Neural progenitor cell (in vitro differentiated cells): Measurements from ENCODE around the gene TBC1D2. TPM values are rescaled to one million over a fixed set of nuclear protein-coding genes. Genes with fewer than 3 reads are reported as not detected.
A peak's percentile ranks its signal among the peaks of the same experiment; 100 is the strongest.

Experiments
- DNase-seq: peaks from one replicate; pipeline ENCODE4 v3.0.0-alpha.2; 2016; ENCODE audit warnings: low spot score
- H2AFZ ChIP-seq: fragments of 200-600 bp; sonication (generic); replicated peaks from 2 replicates; pipeline ENCODE4 v1.6.1; 2016; ENCODE audit warnings: antibody characterized with exemption
- H3F3A ChIP-seq: fragments of 200-600 bp; sonication (generic); 2 replicates; pipeline ENCODE4 v1.6.1; 2016; ENCODE audit warnings: antibody characterized with exemption, low read depth
- H3K27ac ChIP-seq: fragments of 200-600 bp; sonication (generic); 2 replicates; pipeline ENCODE4 v1.5.1; 2016; ENCODE audit warnings: mild to moderate bottlenecking
- H3K27me3 ChIP-seq: fragments of 200-600 bp; sonication (generic); 2 replicates; pipeline ENCODE4 v1.6.1; 2016; ENCODE audit warnings: mild to moderate bottlenecking, moderate library complexity
- H3K36me3 ChIP-seq: fragments of 200-600 bp; sonication (generic); 2 replicates; pipeline ENCODE4 v1.5.1; 2016
- H3K4me1 ChIP-seq: fragments of 200-600 bp; sonication (generic); 2 replicates; pipeline ENCODE4 v1.6.1; 2016; ENCODE audit warnings: mixed run types
- H3K4me2 ChIP-seq: fragments of 200-600 bp; sonication (generic); 2 replicates; pipeline ENCODE4 v1.6.1; 2016
- H3K4me3 ChIP-seq: fragments of 200-600 bp; sonication (generic); 2 replicates; pipeline ENCODE4 v1.5.1; 2016
- H3K79me2 ChIP-seq: fragments of 200-600 bp; sonication (generic); 2 replicates; pipeline ENCODE4 v1.6.1; 2016; ENCODE audit warnings: low read depth
- H3K9ac ChIP-seq: fragments of 200-600 bp; sonication (generic); 2 replicates; pipeline ENCODE4 v1.6.1; 2016
- H3K9me3 ChIP-seq: fragments of 200-600 bp; sonication (generic); 2 replicates; pipeline ENCODE4 v1.5.1; 2016; ENCODE audit warnings: low read depth
- H4K20me1 ChIP-seq: fragments of 200-600 bp; sonication (generic); 2 replicates; pipeline ENCODE4 v1.6.1; 2016; ENCODE audit warnings: low read depth
- H3K27ac Mint-ChIP-seq: 3 replicates; pipeline ENCODE4 v1.8.0; 2021; ENCODE audit warnings: mixed read lengths
- H3K27me3 Mint-ChIP-seq: 2 replicates; pipeline ENCODE4 v1.8.0; 2022; ENCODE audit warnings: low read depth, mild to moderate bottlenecking, inconsistent platforms, moderate library complexity, mixed read lengths; ENCODE audit not compliant: insufficient read depth
- H3K36me3 Mint-ChIP-seq: 3 replicates; pipeline ENCODE4 v1.8.0; 2021; ENCODE audit warnings: mixed read lengths
- H3K4me1 Mint-ChIP-seq: 3 replicates; pipeline ENCODE4 v1.8.0; 2021; ENCODE audit warnings: mixed read lengths
- H3K4me3 Mint-ChIP-seq: 3 replicates; pipeline ENCODE4 v1.8.0; 2021; ENCODE audit warnings: mild to moderate bottlenecking, moderate library complexity, mixed read lengths
- H3K9me3 Mint-ChIP-seq: 3 replicates; pipeline ENCODE4 v1.8.0; 2020; ENCODE audit warnings: mixed read lengths
- EZH2 ChIP-seq: fragments of 200-600 bp; sonication (generic); IDR thresholded peaks from 2 replicates; pipeline ENCODE4 v1.6.1; 2017; ENCODE audit warnings: antibody characterized with exemption, mild to moderate bottlenecking, moderate library complexity
- EZH2phosphoT487 ChIP-seq: fragments of 200-600 bp; sonication (generic); IDR thresholded peaks from 2 replicates; pipeline ENCODE4 v1.6.1; 2017; ENCODE audit warnings: antibody characterized with exemption
- total RNA-seq: library from RNA; depleted of rRNA; stranded (reverse); fragments of >200 nt; gene quantifications from 2 replicates; pipeline ENCODE4 v1.2.3, GENCODE V29; 2015; ENCODE audit warnings: low replicate concordance
- TF ChIP-seq, protein P1 (sequence below): fragments of 200-600 bp; sonication (generic); IDR thresholded peaks from 2 replicates; pipeline ENCODE4 v1.5.1; 2017; ENCODE audit warnings: antibody characterized with exemption, mild to moderate bottlenecking

The TBC1D2 gene
- total RNA-seq, 1 donor from 2014 or later: 0.41 TPM

DNA sequence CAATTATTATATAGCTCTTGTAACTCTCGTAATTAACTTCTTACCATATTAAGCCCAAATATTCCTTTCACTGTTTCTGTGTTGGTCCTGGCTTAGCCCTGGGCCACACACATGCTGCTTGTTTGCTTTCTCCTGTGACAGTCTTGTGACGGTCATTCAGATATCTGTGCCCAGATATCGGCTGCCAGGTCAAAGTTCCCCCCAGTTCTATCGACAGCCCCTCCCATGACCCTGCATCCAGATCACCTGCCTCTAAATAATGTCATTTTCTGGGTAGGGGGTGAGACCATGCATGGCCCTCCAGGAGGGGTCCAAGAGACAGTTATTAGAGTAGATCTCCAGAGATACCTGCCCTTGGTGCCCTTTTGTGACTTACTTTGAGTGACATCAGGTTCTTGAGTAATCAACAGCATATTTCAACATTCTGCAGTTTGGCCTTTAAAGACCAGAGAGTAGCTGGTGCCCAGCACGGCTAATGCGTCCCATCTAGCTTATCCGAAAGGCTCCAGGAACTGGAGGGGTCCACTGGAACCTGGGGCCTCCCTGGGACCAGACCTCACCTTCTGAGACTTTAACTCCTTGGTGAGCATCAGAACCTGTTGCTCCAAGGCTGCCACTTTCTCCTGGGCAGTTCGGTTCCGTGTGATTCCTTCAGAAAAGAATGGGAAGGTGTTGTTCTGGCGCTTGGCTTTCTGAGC lies 26.9 kb downstream of the TBC1D2 start:
- Mint-ChIP-seq H3K27me3 (peaks cover 8% of the 10 kb centered on the region), H3K36me3 (no peaks in the 10 kb centered on the region), H3K9me3 (no peaks in the 10 kb centered on the region), H3K4me1 (peaks cover 16% of the 10 kb centered on the region), H3K4me3 (no peak overlapping the region), H3K27ac (peak overlapping the region; percentile 80)
- no peaks in the 10 kb centered on the region for H3K27me3 ChIP-seq
- no peak overlapping the region for H3K4me2 ChIP-seq
- H3K27ac ChIP-seq: no peak overlapping the region
- no peaks in the 10 kb centered on the region for H4K20me1 ChIP-seq
- H3K79me2 ChIP-seq: no peaks in the 10 kb centered on the region
- no peaks in the 10 kb centered on the region for H3K36me3 ChIP-seq
- DNase-seq: no peak
- no peak overlapping the region for H2AFZ ChIP-seq
- H3K9me3 ChIP-seq: no peaks in the 10 kb centered on the region
- TF ChIP-seq EZH2: no peak
- no peak for TF ChIP-seq EZH2phosphoT487
- TF ChIP-seq, protein P1, sequence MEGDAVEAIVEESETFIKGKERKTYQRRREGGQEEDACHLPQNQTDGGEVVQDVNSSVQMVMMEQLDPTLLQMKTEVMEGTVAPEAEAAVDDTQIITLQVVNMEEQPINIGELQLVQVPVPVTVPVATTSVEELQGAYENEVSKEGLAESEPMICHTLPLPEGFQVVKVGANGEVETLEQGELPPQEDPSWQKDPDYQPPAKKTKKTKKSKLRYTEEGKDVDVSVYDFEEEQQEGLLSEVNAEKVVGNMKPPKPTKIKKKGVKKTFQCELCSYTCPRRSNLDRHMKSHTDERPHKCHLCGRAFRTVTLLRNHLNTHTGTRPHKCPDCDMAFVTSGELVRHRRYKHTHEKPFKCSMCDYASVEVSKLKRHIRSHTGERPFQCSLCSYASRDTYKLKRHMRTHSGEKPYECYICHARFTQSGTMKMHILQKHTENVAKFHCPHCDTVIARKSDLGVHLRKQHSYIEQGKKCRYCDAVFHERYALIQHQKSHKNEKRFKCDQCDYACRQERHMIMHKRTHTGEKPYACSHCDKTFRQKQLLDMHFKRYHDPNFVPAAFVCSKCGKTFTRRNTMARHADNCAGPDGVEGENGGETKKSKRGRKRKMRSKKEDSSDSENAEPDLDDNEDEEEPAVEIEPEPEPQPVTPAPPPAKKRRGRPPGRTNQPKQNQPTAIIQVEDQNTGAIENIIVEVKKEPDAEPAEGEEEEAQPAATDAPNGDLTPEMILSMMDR: no peak
- H3K4me1 ChIP-seq: no peaks in the 10 kb centered on the region
- H3K4me3 ChIP-seq: no peak overlapping the region
- H3K9ac ChIP-seq: no peak overlapping the region
- no peaks in the 10 kb centered on the region for H3F3A ChIP-seq

DNA sequence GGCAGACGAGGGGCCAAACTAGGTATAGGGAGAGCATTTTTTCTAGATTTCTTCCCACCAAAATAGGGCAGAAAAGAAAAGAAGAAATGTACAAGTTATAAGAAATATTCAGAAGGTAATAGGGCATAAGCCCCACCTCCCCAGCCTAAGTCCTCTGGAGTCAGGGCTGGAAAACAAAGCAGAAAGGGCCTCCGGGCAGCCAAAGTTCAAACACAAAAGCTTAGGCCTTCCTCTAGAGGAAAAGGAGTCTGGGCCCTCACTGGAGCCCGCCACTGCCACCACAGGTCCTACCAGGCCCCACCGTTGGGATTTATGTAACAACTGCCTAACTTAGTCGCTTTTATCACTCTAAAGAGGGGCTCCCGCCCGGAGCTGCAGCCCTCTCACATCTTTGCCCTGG lies 27.6 kb downstream of the TBC1D2 start:
- H3K4me3 Mint-ChIP-seq: no peak overlapping the region
- Histone ChIP-seq H3K9ac (no peak overlapping the region), H3F3A (no peaks in the 10 kb centered on the region), H3K4me3 (no peak overlapping the region), H3K79me2 (no peaks in the 10 kb centered on the region), H3K4me2 (no peak overlapping the region), H3K27ac (no peak overlapping the region), H4K20me1 (no peaks in the 10 kb centered on the region), H3K4me1 (no peaks in the 10 kb centered on the region), H3K36me3 (no peaks in the 10 kb centered on the region), H2AFZ (no peak overlapping the region), H3K9me3 (no peaks in the 10 kb centered on the region), H3K27me3 (no peaks in the 10 kb centered on the region)
- H3K27me3 Mint-ChIP-seq: peaks cover 8% of the 10 kb centered on the region
- TF ChIP-seq EZH2: no peak
- DNase-seq: peak; percentile 13
- no peaks in the 10 kb centered on the region for H3K9me3 Mint-ChIP-seq
- no peaks in the 10 kb centered on the region for H3K36me3 Mint-ChIP-seq
- peaks cover 20% of the 10 kb centered on the region for H3K4me1 Mint-ChIP-seq
- peak overlapping the region; percentile 80 for H3K27ac Mint-ChIP-seq

DNA sequence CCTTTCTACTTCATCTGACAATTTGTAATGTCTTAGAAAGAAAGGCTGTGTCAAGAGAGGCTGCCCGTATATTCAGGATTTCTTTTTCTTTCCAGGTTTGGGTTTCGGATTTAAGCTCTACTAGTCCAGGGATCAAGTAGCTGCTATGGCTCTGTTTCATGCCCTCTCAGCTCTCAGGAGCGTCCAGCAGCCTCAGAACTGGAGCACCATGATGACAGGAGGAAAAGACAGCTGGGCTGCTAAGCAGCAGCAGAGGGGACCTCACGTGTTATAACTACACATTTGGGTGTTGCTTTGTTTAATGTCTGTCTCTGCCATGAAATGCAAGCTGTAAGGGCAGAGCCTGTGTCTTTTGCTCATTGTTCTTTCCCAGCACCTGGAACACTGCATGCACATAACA lies 28.5 kb downstream of the TBC1D2 start:
- Histone ChIP-seq H2AFZ (no peak overlapping the region), H3K9me3 (no peaks in the 10 kb centered on the region), H3K27ac (no peak overlapping the region), H3K9ac (no peak overlapping the region), H4K20me1 (no peaks in the 10 kb centered on the region), H3K36me3 (no peaks in the 10 kb centered on the region), H3K27me3 (no peaks in the 10 kb centered on the region), H3K4me1 (no peaks in the 10 kb centered on the region), H3K79me2 (no peaks in the 10 kb centered on the region), H3K4me2 (no peak overlapping the region), H3F3A (no peaks in the 10 kb centered on the region), H3K4me3 (no peak overlapping the region)
- TF ChIP-seq, protein P1: no peak
- TF ChIP-seq EZH2 (no peak), EZH2phosphoT487 (no peak)
- peak overlapping the region; percentile 44 for H3K27ac Mint-ChIP-seq
- no peak for DNase-seq
- no peaks in the 10 kb centered on the region for H3K9me3 Mint-ChIP-seq
- peaks cover 23% of the 10 kb centered on the region for H3K4me1 Mint-ChIP-seq
- no peaks in the 10 kb centered on the region for H3K36me3 Mint-ChIP-seq
- H3K4me3 Mint-ChIP-seq: no peak overlapping the region
- peaks cover 8% of the 10 kb centered on the region for H3K27me3 Mint-ChIP-seq

DNA sequence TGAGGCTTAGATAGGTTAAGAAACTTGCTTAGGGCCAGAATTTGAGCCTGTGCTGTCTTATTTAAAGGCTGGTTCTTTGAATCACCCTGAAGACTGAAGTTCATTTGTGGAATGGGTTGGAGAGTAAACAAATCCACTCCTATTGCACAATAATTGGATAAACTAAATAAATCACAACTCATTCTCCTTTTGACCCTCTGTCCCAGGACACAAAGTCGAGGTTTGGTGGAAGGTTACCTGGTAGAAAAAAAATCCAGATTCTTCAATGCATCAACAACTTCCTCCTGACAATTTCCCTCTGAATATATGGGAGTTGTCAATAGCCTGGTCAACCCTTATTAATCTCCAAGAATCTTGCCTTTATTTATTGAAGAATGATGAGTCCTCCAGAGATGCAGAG lies 28.9 kb downstream of the TBC1D2 start:
- Mint-ChIP-seq H3K36me3 (no peaks in the 10 kb centered on the region), H3K27me3 (peaks cover 5% of the 10 kb centered on the region), H3K9me3 (no peaks in the 10 kb centered on the region), H3K4me1 (peaks cover 23% of the 10 kb centered on the region), H3K27ac (no peak overlapping the region), H3K4me3 (no peak overlapping the region)
- Histone ChIP-seq H3K79me2 (no peaks in the 10 kb centered on the region), H3F3A (no peaks in the 10 kb centered on the region), H3K4me2 (no peak overlapping the region), H3K27ac (no peak overlapping the region), H2AFZ (no peak overlapping the region), H3K4me3 (no peak overlapping the region), H4K20me1 (no peaks in the 10 kb centered on the region), H3K36me3 (no peaks in the 10 kb centered on the region), H3K4me1 (no peaks in the 10 kb centered on the region), H3K9ac (no peak overlapping the region), H3K27me3 (no peaks in the 10 kb centered on the region), H3K9me3 (no peaks in the 10 kb centered on the region)
- DNase-seq: no peak
- no peak for TF ChIP-seq EZH2
- no peak for TF ChIP-seq EZH2phosphoT487
- TF ChIP-seq, protein P1: no peak
